ENCODE measurements around the gene XG.
"Not testable (repeated sequence)": the region's sequence is repeated elsewhere in the genome, so short reads cannot be mapped to it uniquely, and the experiment has no call there.

The XG gene

GRCh38 chrX:2735270-2735669, 16.6 kb upstream of the XG start:
- no peak for DNase-seq

- DNase-seq = no peak
These were observed 11.2 kb upstream of the XG start for GRCh38 chrX:2740672-2741071.

- no peak for DNase-seq
These were observed 10.5 kb upstream of the XG start for GRCh38 chrX:2741386-2741785.

- DNase-seq = not testable (repeated sequence)
These were observed 5.6 kb upstream of the XG start for GRCh38 chrX:2746250-2746649.

GRCh38 chrX:2748171-2748814, 3.5 kb upstream of the XG start:
- no peak for DNase-seq

- DNase-seq = no peak
These were observed 3.0 kb upstream of the XG start for GRCh38 chrX:2748815-2749188.

- no peak for DNase-seq
These were observed 549 bp upstream of the XG start for GRCh38 chrX:2751291-2751690.

- not testable (repeated sequence) for DNase-seq
These were observed 601 bp downstream of the XG start for GRCh38 chrX:2752441-2752840.

- not testable (repeated sequence) for DNase-seq
These were observed 3.4 kb downstream of the XG start for GRCh38 chrX:2755163-2755715.

GRCh38 chrX:2756548-2756947, 4.7 kb downstream of the XG start:
- DNase-seq = no peak

- no peak for DNase-seq
These were observed 9.4 kb downstream of the XG start for GRCh38 chrX:2761246-2761645.

- DNase-seq = not testable (repeated sequence)
These were observed 10.8 kb downstream of the XG start for GRCh38 chrX:2762671-2763070.

- not testable (repeated sequence) for DNase-seq
These were observed 13.1 kb downstream of the XG start for GRCh38 chrX:2764766-2765548.

GRCh38 chrX:2765549-2765830, 13.7 kb downstream of the XG start:
- DNase-seq = no peak

- DNase-seq = no peak
These were observed 15.1 kb downstream of the XG start for GRCh38 chrX:2766906-2767305.

- DNase-seq = no peak
These were observed 16.0 kb downstream of the XG start for GRCh38 chrX:2767631-2768455.

- DNase-seq = no peak
These were observed 17.8 kb downstream of the XG start for GRCh38 chrX:2769615-2770014.

- DNase-seq = not testable (repeated sequence)
These were observed 21.6 kb downstream of the XG start for GRCh38 chrX:2773166-2774055.

GRCh38 chrX:2774057-2774456, 22.2 kb downstream of the XG start:
- DNase-seq = no peak

GRCh38 chrX:2774776-2775175, 22.9 kb downstream of the XG start:
- DNase-seq = no peak

- not testable (repeated sequence) for DNase-seq
These were observed 28.8 kb downstream of the XG start for GRCh38 chrX:2780472-2781225.

- no peak for DNase-seq
These were observed 29.4 kb downstream of the XG start for GRCh38 chrX:2781226-2781571.

Data from activated effector memory CD4-positive, alpha-beta T cell treated with anti-CD3 and anti-CD28 coated beads, Interleukin-2, amount 50 U/mL, for 16 hours (primary cell).